Measurements from ENCODE around the gene SKI. TPM values are rescaled to one million over a fixed set of nuclear protein-coding genes. Genes with fewer than 3 reads are reported as not detected.

SKI gene
- polyA plus RNA-seq, 3 donors, result 0.20 to 6.6 (median 0.25) TPM

GRCh38 chr1:2255047-2255419, 26.9 kb downstream of the SKI start:
- H3K4me2 ChIP-seq (replicated peaks; ENCODE audit: extremely low read depth, low read length, poor library complexity, severe bottlenecking), result no peak overlapping the region
- H3K36me3 Mint-ChIP-seq, result peaks cover 36 to 49% of the 10 kb centered on the region in 2 donors
- H3K9ac ChIP-seq (ENCODE audit: insufficient read depth, low read length, poor library complexity, severe bottlenecking), result peak overlapping the region; percentile 44
- H2AFZ ChIP-seq (ENCODE audit: insufficient read depth, low read depth, low read length, poor library complexity, severe bottlenecking), result no peak overlapping the region
- 97% methylated on average over 4 of the region's 6 CpGs for WGBS (ENCODE audit: insufficient coverage)
- peaks cover 0 to 5% (median 1%) of the 10 kb centered on the region in 3 donors for H3K27me3 Mint-ChIP-seq (ENCODE audit: low read depth in 3 of 3)
- TF ChIP-seq CTCF (IDR thresholded peaks at IDR 0.05), result no peak
- no peak overlapping the region for H3K4me3 ChIP-seq (replicated peaks in 1 of 3; ENCODE audit: low read depth in 2 of 3, low read length in 3 of 3)
- H3K27ac ChIP-seq (ENCODE audit: low read depth in 1 of 2, low read length in 2 of 2), result peak overlapping the region; percentile 52 to 92
- peaks cover 30% of the 10 kb centered on the region for H3K4me1 Mint-ChIP-seq
- peaks cover 88% of the 10 kb centered on the region for H3K79me2 ChIP-seq (ENCODE audit: insufficient read depth, low read length)
- DNase-seq, result no peak
- peaks cover 0 to 30% of the 10 kb centered on the region in 2 donors for H3K4me1 ChIP-seq (ENCODE audit: control insufficient read depth in 1 of 2, insufficient read depth in 2 of 2, low read length in 2 of 2)
- peaks cover 0 to 14% (median 6%) of the 10 kb centered on the region in 7 donors for H3K9me3 Mint-ChIP-seq
- H3K27ac Mint-ChIP-seq, result no peak overlapping the region
- H3K36me3 ChIP-seq (replicated peaks in 1 of 2; ENCODE audit: control insufficient read depth in 1 of 2, insufficient read depth in 2 of 2, low read length in 2 of 2), result peaks cover 0 to 4% of the 10 kb centered on the region in 2 donors
- peaks cover 0 to 20% of the 10 kb centered on the region in 2 donors for H3K9me3 ChIP-seq (replicated peaks in 1 of 2; ENCODE audit: control insufficient read depth in 1 of 2, insufficient read depth in 1 of 2, low read length in 2 of 2)
- intact Hi-C loops (cut with micrococcal nuclease), result loop anchor here (2.0 to 5.0 kb wide), 3 partner anchors 20 to 137 kb away; partner anchors contain the start of genes MORN1 (in 1 of the 2) and RER1 (in 1 of the 2)
- H3K27me3 ChIP-seq (ENCODE audit: control insufficient read depth in 2 of 2, insufficient read depth in 2 of 2, low read length in 2 of 2), result no peaks in the 10 kb centered on the region
- no peak overlapping the region for H3K4me3 Mint-ChIP-seq
- peaks cover 93% of the 10 kb centered on the region for H4K20me1 ChIP-seq (ENCODE audit: insufficient read depth, low read length)

- WGBS (ENCODE audit: insufficient coverage), result 3% methylated on average over 5 of the region's 5 CpGs
- peak overlapping the region; percentile 44 for H3K9ac ChIP-seq (ENCODE audit: insufficient read depth, low read length, poor library complexity, severe bottlenecking)
- no peaks in the 10 kb centered on the region for H3K27me3 ChIP-seq (ENCODE audit: control insufficient read depth in 2 of 2, insufficient read depth in 2 of 2, low read length in 2 of 2)
- H3K4me2 ChIP-seq (replicated peaks; ENCODE audit: extremely low read depth, low read length, poor library complexity, severe bottlenecking), result no peak overlapping the region
- Mint-ChIP-seq H3K4me1 (peaks cover 28% of the 10 kb centered on the region), H3K27ac (no peak overlapping the region), H3K36me3 (peaks cover 39 to 45% of the 10 kb centered on the region in 2 donors), H3K27me3 (ENCODE audit: low read depth in 3 of 3) (peaks cover 0 to 5% (median 1%) of the 10 kb centered on the region in 3 donors), H3K9me3 (peaks cover 0 to 14% (median 6%) of the 10 kb centered on the region in 7 donors), H3K4me3 (no peak overlapping the region)
- H3K4me1 ChIP-seq (ENCODE audit: control insufficient read depth in 1 of 2, insufficient read depth in 2 of 2, low read length in 2 of 2), result peaks cover 0 to 28% of the 10 kb centered on the region in 2 donors
- H3K9me3 ChIP-seq (replicated peaks in 1 of 2; ENCODE audit: control insufficient read depth in 1 of 2, insufficient read depth in 1 of 2, low read length in 2 of 2), result peaks cover 0 to 20% of the 10 kb centered on the region in 2 donors
- peaks cover 0 to 4% of the 10 kb centered on the region in 2 donors for H3K36me3 ChIP-seq (replicated peaks in 1 of 2; ENCODE audit: control insufficient read depth in 1 of 2, insufficient read depth in 2 of 2, low read length in 2 of 2)
- peak overlapping the region; percentile 52 to 92 for H3K27ac ChIP-seq (ENCODE audit: low read depth in 1 of 2, low read length in 2 of 2)
- DNase-seq, result peak; percentile 95 to 99 (median 95)
- H4K20me1 ChIP-seq (ENCODE audit: insufficient read depth, low read length), result peaks cover 93% of the 10 kb centered on the region
- H3K4me3 ChIP-seq (replicated peaks in 1 of 3; ENCODE audit: low read depth in 2 of 3, low read length in 3 of 3), result no peak overlapping the region
- intact Hi-C loops (cut with micrococcal nuclease), result loop anchor here (2.0 to 5.0 kb wide), 5 partner anchors 21 to 137 kb away; partner anchors contain the start of genes MORN1 (in 1 of the 2) and RER1 (in 1 of the 2)
- no peak for TF ChIP-seq CTCF (IDR thresholded peaks at IDR 0.05)
- peaks cover 88% of the 10 kb centered on the region for H3K79me2 ChIP-seq (ENCODE audit: insufficient read depth, low read length)
- H2AFZ ChIP-seq (ENCODE audit: insufficient read depth, low read depth, low read length, poor library complexity, severe bottlenecking), result no peak overlapping the region
Observed at GRCh38 chr1:2255420-2256369, 27.6 kb downstream of the SKI start.

Data from CD14-positive monocyte (primary cell).